HCT116 (cell line): ENCODE results near the gene PPFIBP1. TPM values are rescaled to one million over a fixed set of nuclear protein-coding genes. Genes with fewer than 3 reads are reported as not detected.

Source experiments
- ATAC-seq: fragments of 200-7000 bp; cut with Tn5 transposase; 2 replicates; pipeline ENCODE4 v1.9.1; 2020; ENCODE audit warnings: mild to moderate bottlenecking, moderate library complexity
- BruUV-seq: library from RNA; stranded (reverse); fragments of 400-500 nt; replicated peaks from 2 replicates; lab custom pipeline; 2021; lab: Mats Ljungman, UMichigan
- CTCF ChIA-PET: fragments of 300-600 bp; sonication (Branson Sonifier 250); formaldehyde crosslinking; loops from one replicate; lab custom pipeline; 2021; ENCODE audit warnings: antibody characterized with exemption; lab: Charles Lee
- POLR2A ChIA-PET: fragments of 300-600, 350-600 bp; sonication (Branson Sonifier 250); formaldehyde crosslinking; loops from one replicate; lab custom pipeline; 2021; ENCODE audit warnings: antibody characterized with exemption; lab: Charles Lee
- RAD21 ChIA-PET, 2 experiments: fragments of 300-600 bp; sonication (Branson Sonifier 250); formaldehyde crosslinking; loops; one replicate each; lab custom pipeline; 2023; ENCODE audit warnings: low total read pairs in 2 of 2; ENCODE audit not compliant: uncharacterized antibody in 2 of 2, unreplicated experiment in 2 of 2, low non-redundant PET in 1 of 2; lab: Charles Lee
- DNase-seq: peaks from one replicate; pipeline ENCODE4 v3.0.0-alpha.2; 2010; ENCODE audit warnings: low read depth, low spot score
- H2AFZ ChIP-seq: fragments of 200-600 bp; shearing (Covaris generic), sonication (generic); 2 replicates; pipeline ENCODE4 v1.6.1; 2017; ENCODE audit warnings: low read depth, mixed run types, mixed read lengths, antibody characterized with exemption, low read length; ENCODE audit not compliant: poor library complexity, severe bottlenecking
- H3K27ac ChIP-seq: 2 replicates; pipeline ENCODE4 v1.5.1; 2012; ENCODE audit warnings: low read depth, low read length
- H3K27me3 ChIP-seq: fragments of 200-600 bp; sonication (generic); 2 replicates; pipeline ENCODE4 v1.6.1; 2016; ENCODE audit warnings: mixed run types, low read length, mixed read lengths; ENCODE audit not compliant: insufficient read depth
- H3K36me3 ChIP-seq, 2 experiments: fragments of 200-500 bp in 1 of 2; fragments of 200-600 bp in 1 of 2; sonication (Bioruptor generic) in 1 of 2; sonication (generic) in 1 of 2; 2 replicates each; pipeline versions ENCODE4 v1.5.1 to v1.6.1; 2014 to 2016; ENCODE audit warnings: low read length in 2 of 2, inconsistent platforms in 1 of 2, mixed read lengths in 1 of 2, mixed run types in 1 of 2; ENCODE audit not compliant: insufficient read depth in 2 of 2, control insufficient read depth in 1 of 2
- H3K4me1 ChIP-seq, 2 experiments: fragments of 200-600 bp in 1 of 2; sonication (generic) in 1 of 2; 2 replicates each; pipeline versions ENCODE4 v1.5.1 to v1.6.1; 2012 to 2017; ENCODE audit warnings: low read length in 2 of 2, inconsistent platforms in 1 of 2, mild to moderate bottlenecking in 1 of 2, mixed read lengths in 1 of 2, mixed run types in 1 of 2, moderate library complexity in 1 of 2; ENCODE audit not compliant: insufficient read depth in 2 of 2, control insufficient read depth in 1 of 2
- H3K4me2 ChIP-seq: fragments of 200-600 bp; sonication (generic); 2 replicates; pipeline ENCODE4 v1.6.1; 2017; ENCODE audit warnings: mixed run types, low read length, mixed read lengths
- H3K4me3 ChIP-seq, 2 experiments: fragments of 200-600 bp in 1 of 2; sonication (generic) in 1 of 2; replicated peaks in 1 of 2; 2 replicates each; pipeline ENCODE4 v1.5.1; 2011 to 2016; ENCODE audit warnings: low read length in 2 of 2, control low read depth in 1 of 2, low read depth in 1 of 2, mild to moderate bottlenecking in 1 of 2, mixed read lengths in 1 of 2, mixed run types in 1 of 2
- H3K79me2 ChIP-seq: fragments of 200-600 bp; sonication (generic); 2 replicates; pipeline ENCODE4 v1.6.1; 2017; ENCODE audit warnings: mild to moderate bottlenecking, mixed run types, low read length, moderate library complexity, mixed read lengths; ENCODE audit not compliant: insufficient read depth
- H3K9ac ChIP-seq: fragments of 200-600 bp; sonication (generic); 2 replicates; pipeline ENCODE4 v1.6.1; 2016; ENCODE audit warnings: low read length, mixed read lengths
- H3K9me2 ChIP-seq: fragments of 200-600 bp; sonication (generic), shearing (Covaris generic); 2 replicates; pipeline ENCODE4 v1.6.1; 2017; ENCODE audit warnings: mixed run types, mild to moderate bottlenecking, moderate library complexity; ENCODE audit not compliant: insufficient read depth
- H3K9me3 ChIP-seq, 2 experiments: fragments of 200-500 bp in 1 of 2; fragments of 200-600 bp in 1 of 2; sonication (Bioruptor generic) in 1 of 2; sonication (generic) in 1 of 2; 2 replicates each; pipeline ENCODE4 v1.6.1; 2014 to 2017; ENCODE audit warnings: low read length in 2 of 2, mixed read lengths in 2 of 2, inconsistent platforms in 1 of 2, low read depth in 1 of 2, mild to moderate bottlenecking in 1 of 2, mixed run types in 1 of 2, moderate library complexity in 1 of 2; ENCODE audit not compliant: control insufficient read depth in 1 of 2, insufficient read depth in 1 of 2
- H4K20me1 ChIP-seq: fragments of 200-600 bp; sonication (generic), shearing (Covaris generic); 2 replicates; pipeline ENCODE4 v1.6.1; 2017; ENCODE audit warnings: mixed run types, mild to moderate bottlenecking, moderate library complexity; ENCODE audit not compliant: insufficient read depth
- CEBPB ChIP-seq: IDR thresholded peaks from 2 replicates; pipeline ENCODE4 v1.6.1; 2012; ENCODE audit warnings: low read depth
- EGR1 ChIP-seq: IDR thresholded peaks from 2 replicates; pipeline ENCODE4 v1.6.1; 2012; ENCODE audit warnings: low read depth
- EZH2 ChIP-seq: fragments of 200-600 bp; sonication (generic); IDR thresholded peaks from 2 replicates; pipeline ENCODE4 v1.6.1; 2017; ENCODE audit warnings: antibody characterized with exemption, mixed run types
- EZH2phosphoT487 ChIP-seq: fragments of 200-600 bp; IDR thresholded peaks from 2 replicates; pipeline ENCODE4 v1.6.1; 2018; ENCODE audit warnings: antibody characterized with exemption, borderline replicate concordance
- FOSL1 ChIP-seq: IDR thresholded peaks from 2 replicates; pipeline ENCODE4 v1.6.1; 2012; ENCODE audit warnings: low read depth
- JUND ChIP-seq: IDR thresholded peaks from 2 replicates; pipeline ENCODE4 v1.6.1; 2012
- POLR2A ChIP-seq: IDR thresholded peaks from 2 replicates; pipeline ENCODE4 v1.7.0; 2011; ENCODE audit warnings: borderline replicate concordance; ENCODE audit not compliant: insufficient read depth, insufficient read length; ENCODE audit errors: extremely low read depth
- POLR2AphosphoS5 ChIP-seq: IDR thresholded peaks from 2 replicates; pipeline ENCODE4 v1.6.1; 2011; ENCODE audit warnings: mild to moderate bottlenecking, low read depth, low read length, moderate library complexity
- RAD21 ChIP-seq: IDR thresholded peaks from 2 replicates; pipeline ENCODE4 v1.6.1; 2012; ENCODE audit warnings: low read depth, mild to moderate bottlenecking
- SIN3A ChIP-seq: IDR thresholded peaks from 2 replicates; pipeline ENCODE4 v1.6.1; 2012; ENCODE audit warnings: low read depth
- SP1 ChIP-seq: IDR thresholded peaks from 2 replicates; pipeline ENCODE4 v1.6.1; 2012; ENCODE audit warnings: low read depth
- SRF ChIP-seq: IDR thresholded peaks from 2 replicates; pipeline ENCODE4 v1.6.1; 2012; ENCODE audit warnings: low read depth
- YY1 ChIP-seq: IDR thresholded peaks from 2 replicates; pipeline ENCODE4 v1.6.1; 2011; ENCODE audit warnings: low read length, low read depth, moderate library complexity, mild to moderate bottlenecking; ENCODE audit not compliant: insufficient replicate concordance; ENCODE audit errors: extremely low read depth
- intact Hi-C: fragments of 100-400 bp; cut with micrococcal nuclease; formaldehyde crosslinking; loops from 2 replicates; pipeline ENCODE4 v1.10.0; 2022
- total RNA-seq: library from RNA; stranded (reverse); gene quantifications from one replicate; pipeline ENCODE4 v1.2.1, GENCODE V29; 2021; ENCODE audit not compliant: unreplicated experiment
- TF ChIP-seq, protein P1 (sequence below): IDR thresholded peaks from 2 replicates; pipeline ENCODE4 v1.6.1; 2012
- TF ChIP-seq, protein P2 (sequence below): IDR thresholded peaks from 2 replicates; pipeline ENCODE4 v1.6.1; 2012
- TF ChIP-seq, protein P3 (sequence below), 3 experiments: fragments of 200-600 bp in 1 of 3; sonication (generic) in 1 of 3; IDR thresholded peaks in 2 of 3; conservative IDR thresholded peaks in 1 of 3; 2 replicates each; pipeline ENCODE4 v1.5.1; 2012 to 2017; ENCODE audit warnings: low read depth in 2 of 3, low read length in 2 of 3, antibody characterized with exemption in 1 of 3, borderline replicate concordance in 1 of 3, control low read depth in 1 of 3, mild to moderate bottlenecking in 1 of 3, mixed read lengths in 1 of 3, mixed run types in 1 of 3, moderate library complexity in 1 of 3; ENCODE audit not compliant: insufficient read depth in 1 of 3
- TF ChIP-seq, protein P4 (sequence below): IDR thresholded peaks from 2 replicates; pipeline ENCODE4 v1.6.1; 2011; ENCODE audit warnings: mild to moderate bottlenecking, low read length, moderate library complexity; ENCODE audit not compliant: insufficient replicate concordance; ENCODE audit errors: extremely low read depth

The PPFIBP1 gene
- total RNA-seq, 1 experiment from 2014 or later: 102 TPM

DNA sequence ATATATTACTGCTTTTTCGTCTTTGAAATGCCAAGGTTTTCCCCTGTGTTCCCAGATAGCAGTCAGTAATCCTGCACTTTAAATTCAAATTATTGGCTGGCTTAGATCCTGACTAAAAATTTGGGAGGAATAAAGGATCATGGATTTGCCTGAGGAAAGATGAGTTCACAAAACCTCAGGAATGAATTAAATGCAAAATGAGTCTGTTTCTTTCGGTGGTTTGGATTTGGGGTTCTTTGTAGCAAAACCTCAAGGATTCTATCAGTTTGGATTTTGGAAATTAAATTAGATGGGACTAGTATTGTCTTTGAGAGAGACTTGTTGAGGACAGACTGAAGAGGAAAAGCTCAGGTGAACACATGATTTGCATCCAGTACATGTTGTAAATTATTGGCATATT lies 36.1 kb downstream of the PPFIBP1 start:
- Histone ChIP-seq H3K27me3 (no peaks in the 10 kb centered on the region), H2AFZ (no peak overlapping the region), H4K20me1 (peaks cover 3% of the 10 kb centered on the region; the same call in 1 of the 2 replicates), H3K4me1 (peaks cover 45 to 47% of the 10 kb centered on the region in 2 experiments), H3K36me3 (no peaks in the 10 kb centered on the region), H3K79me2 (peaks cover 85% of the 10 kb centered on the region), H3K4me2 (no peak overlapping the region), H3K27ac (no peak overlapping the region), H3K4me3 (no peak overlapping the region), H3K9me2 (no peaks in the 10 kb centered on the region), H3K9me3 (no peaks in the 10 kb centered on the region), H3K9ac (no peak overlapping the region)
- no TSS peak for BruUV-seq
- TF ChIP-seq POLR2A (no peak), SRF (no peak), EZH2phosphoT487 (no peak), EGR1 (no peak)
- intact Hi-C loops: no loop called here
- ChIA-PET RAD21 (interaction anchor here in 1 of 2 experiments (0.5 kb wide), 1 partner anchor 36 kb away, joined by 3 read pairs; the partner anchor contains the start of gene PPFIBP1), CTCF (no interaction called here), POLR2A (no interaction called here)
- DNase-seq (no peak), ATAC-seq (no peak)

DNA sequence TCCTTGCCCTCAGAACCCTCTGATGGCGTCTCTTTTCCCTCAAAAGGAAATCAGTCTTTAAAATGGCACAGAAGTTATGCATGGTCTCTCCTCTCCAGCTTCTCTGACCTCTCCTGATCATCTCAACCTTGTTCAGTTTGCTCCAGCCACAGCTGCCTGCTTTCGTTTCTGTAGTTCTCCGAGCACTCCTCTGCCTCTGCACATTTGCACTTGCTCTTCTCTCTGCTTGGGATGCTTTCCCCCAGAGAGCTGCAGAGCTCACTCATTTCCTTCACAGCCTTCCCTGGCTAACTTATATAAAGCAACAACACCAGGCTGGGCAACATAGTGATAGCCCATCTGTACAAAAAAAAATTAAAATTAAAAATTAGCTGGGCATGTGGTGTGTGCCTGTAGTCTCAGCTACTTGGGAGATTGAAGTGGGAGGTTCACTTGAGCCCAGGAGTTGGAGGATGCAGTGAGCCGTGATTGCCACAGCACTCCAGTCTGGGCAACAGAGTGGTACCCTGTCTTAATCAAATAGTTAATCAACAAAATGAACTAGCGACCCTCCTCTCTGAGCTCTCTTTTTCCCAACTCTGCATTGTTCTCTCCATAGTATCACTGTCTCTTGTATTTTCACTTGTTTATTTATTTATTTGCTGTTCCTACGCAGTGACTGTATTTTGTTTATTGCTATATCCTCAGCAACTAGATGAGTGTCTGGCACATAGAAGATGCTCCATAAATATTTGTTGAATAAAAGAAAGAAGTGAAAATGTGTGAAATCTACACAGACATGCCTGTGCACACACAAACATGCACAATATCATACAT lies 37.7 kb downstream of the PPFIBP1 start:
- no peak for ATAC-seq
- Histone ChIP-seq H3K79me2 (peaks cover 79% of the 10 kb centered on the region), H3K36me3 (no peaks in the 10 kb centered on the region), H3K4me2 (no peak overlapping the region), H3K9me3 (no peaks in the 10 kb centered on the region), H3K27ac (no peak overlapping the region), H3K9me2 (no peaks in the 10 kb centered on the region), H4K20me1 (peaks cover 3% of the 10 kb centered on the region; the same call in 1 of the 2 replicates), H3K4me1 (peaks cover 32 to 38% of the 10 kb centered on the region in 2 experiments), H2AFZ (no peak overlapping the region), H3K4me3 (no peak overlapping the region), H3K27me3 (no peaks in the 10 kb centered on the region), H3K9ac (no peak overlapping the region)
- ChIA-PET CTCF (no interaction called here), POLR2A (interaction anchor here (1.2 kb wide), 1 partner anchor 37 kb away, joined by 3 read pairs; the partner anchor contains the start of gene PPFIBP1), RAD21 (no interaction called here)
- no peak for DNase-seq
- intact Hi-C loops: no loop called here
- no TSS peak for BruUV-seq
- no peak for TF ChIP-seq SP1
- TF ChIP-seq, protein P1, sequence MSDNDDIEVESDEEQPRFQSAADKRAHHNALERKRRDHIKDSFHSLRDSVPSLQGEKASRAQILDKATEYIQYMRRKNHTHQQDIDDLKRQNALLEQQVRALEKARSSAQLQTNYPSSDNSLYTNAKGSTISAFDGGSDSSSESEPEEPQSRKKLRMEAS: no peak
- TF ChIP-seq, protein P2, sequence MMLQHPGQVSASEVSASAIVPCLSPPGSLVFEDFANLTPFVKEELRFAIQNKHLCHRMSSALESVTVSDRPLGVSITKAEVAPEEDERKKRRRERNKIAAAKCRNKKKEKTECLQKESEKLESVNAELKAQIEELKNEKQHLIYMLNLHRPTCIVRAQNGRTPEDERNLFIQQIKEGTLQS: no peak
- TF ChIP-seq CEBPB: no peak
- no peak for TF ChIP-seq POLR2AphosphoS5
- TF ChIP-seq, protein P3, sequence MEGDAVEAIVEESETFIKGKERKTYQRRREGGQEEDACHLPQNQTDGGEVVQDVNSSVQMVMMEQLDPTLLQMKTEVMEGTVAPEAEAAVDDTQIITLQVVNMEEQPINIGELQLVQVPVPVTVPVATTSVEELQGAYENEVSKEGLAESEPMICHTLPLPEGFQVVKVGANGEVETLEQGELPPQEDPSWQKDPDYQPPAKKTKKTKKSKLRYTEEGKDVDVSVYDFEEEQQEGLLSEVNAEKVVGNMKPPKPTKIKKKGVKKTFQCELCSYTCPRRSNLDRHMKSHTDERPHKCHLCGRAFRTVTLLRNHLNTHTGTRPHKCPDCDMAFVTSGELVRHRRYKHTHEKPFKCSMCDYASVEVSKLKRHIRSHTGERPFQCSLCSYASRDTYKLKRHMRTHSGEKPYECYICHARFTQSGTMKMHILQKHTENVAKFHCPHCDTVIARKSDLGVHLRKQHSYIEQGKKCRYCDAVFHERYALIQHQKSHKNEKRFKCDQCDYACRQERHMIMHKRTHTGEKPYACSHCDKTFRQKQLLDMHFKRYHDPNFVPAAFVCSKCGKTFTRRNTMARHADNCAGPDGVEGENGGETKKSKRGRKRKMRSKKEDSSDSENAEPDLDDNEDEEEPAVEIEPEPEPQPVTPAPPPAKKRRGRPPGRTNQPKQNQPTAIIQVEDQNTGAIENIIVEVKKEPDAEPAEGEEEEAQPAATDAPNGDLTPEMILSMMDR (IDR thresholded peaks at IDR 0.05 in 2 of 3, conservative IDR thresholded peaks at IDR 0.05 in 1 of 3; ENCODE audit: borderline replicate concordance in 1 of 3, insufficient read depth in 1 of 3, low read depth in 2 of 3, low read length in 2 of 3): no peak
- no peak for TF ChIP-seq SIN3A
- TF ChIP-seq FOSL1: no peak
- no peak for TF ChIP-seq RAD21
- TF ChIP-seq EZH2phosphoT487: no peak
- TF ChIP-seq YY1: no peak
- TF ChIP-seq EZH2: no peak
- TF ChIP-seq JUND: no peak
- TF ChIP-seq, protein P4, sequence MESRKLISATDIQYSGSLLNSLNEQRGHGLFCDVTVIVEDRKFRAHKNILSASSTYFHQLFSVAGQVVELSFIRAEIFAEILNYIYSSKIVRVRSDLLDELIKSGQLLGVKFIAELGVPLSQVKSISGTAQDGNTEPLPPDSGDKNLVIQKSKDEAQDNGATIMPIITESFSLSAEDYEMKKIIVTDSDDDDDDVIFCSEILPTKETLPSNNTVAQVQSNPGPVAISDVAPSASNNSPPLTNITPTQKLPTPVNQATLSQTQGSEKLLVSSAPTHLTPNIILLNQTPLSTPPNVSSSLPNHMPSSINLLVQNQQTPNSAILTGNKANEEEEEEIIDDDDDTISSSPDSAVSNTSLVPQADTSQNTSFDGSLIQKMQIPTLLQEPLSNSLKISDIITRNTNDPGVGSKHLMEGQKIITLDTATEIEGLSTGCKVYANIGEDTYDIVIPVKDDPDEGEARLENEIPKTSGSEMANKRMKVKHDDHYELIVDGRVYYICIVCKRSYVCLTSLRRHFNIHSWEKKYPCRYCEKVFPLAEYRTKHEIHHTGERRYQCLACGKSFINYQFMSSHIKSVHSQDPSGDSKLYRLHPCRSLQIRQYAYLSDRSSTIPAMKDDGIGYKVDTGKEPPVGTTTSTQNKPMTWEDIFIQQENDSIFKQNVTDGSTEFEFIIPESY: no peak
